Mucosa of stomach (tissue), 1 donor: Measurements from ENCODE around the gene ENHO.

Source experiments
- H3K27me3 ChIP-seq: one replicate; pipeline ENCODE4 v1.7.0; 2013; ENCODE audit warnings: mild to moderate bottlenecking, low read length; ENCODE audit not compliant: control insufficient read depth, insufficient read depth
- H3K36me3 ChIP-seq: one replicate; pipeline ENCODE4 v1.7.0; 2013; ENCODE audit warnings: low read length; ENCODE audit not compliant: control insufficient read depth, insufficient read depth
- H3K4me1 ChIP-seq: one replicate; pipeline ENCODE4 v1.7.0; 2013; ENCODE audit warnings: mild to moderate bottlenecking, low read length; ENCODE audit not compliant: control insufficient read depth, insufficient read depth
- H3K4me3 ChIP-seq: one replicate; pipeline ENCODE4 v1.7.0; 2013; ENCODE audit warnings: low read length
- H3K9ac ChIP-seq: one replicate; pipeline ENCODE4 v1.7.0; 2013; ENCODE audit warnings: mild to moderate bottlenecking, low read length, moderate library complexity
- H3K9me3 ChIP-seq: one replicate; pipeline ENCODE4 v1.7.0; 2013; ENCODE audit warnings: mild to moderate bottlenecking, low read length, moderate library complexity; ENCODE audit not compliant: control insufficient read depth
- donor health status: Pancreatic carcinoma.

ENHO gene

GRCh38 chr9:34554211-34555001 lies 31.6 kb upstream of the ENHO start:
- no peaks in the 10 kb centered on the region for H3K4me1 ChIP-seq
- no peak overlapping the region for H3K9ac ChIP-seq
- peaks cover 21% of the 10 kb centered on the region for H3K27me3 ChIP-seq
- no peak overlapping the region for H3K4me3 ChIP-seq
- no peaks in the 10 kb centered on the region for H3K36me3 ChIP-seq
- no peaks in the 10 kb centered on the region for H3K9me3 ChIP-seq

- no peaks in the 10 kb centered on the region for H3K9me3 ChIP-seq
- no peaks in the 10 kb centered on the region for H3K36me3 ChIP-seq
- H3K4me1 ChIP-seq = no peaks in the 10 kb centered on the region
- peaks cover 13% of the 10 kb centered on the region for H3K27me3 ChIP-seq
- no peak overlapping the region for H3K4me3 ChIP-seq
- H3K9ac ChIP-seq = no peak overlapping the region
Observed at GRCh38 chr9:34553511-34554021, 30.8 kb upstream of the ENHO start.

GRCh38 chr9:34552986-34553385 lies 30.2 kb upstream of the ENHO start:
- H3K9ac ChIP-seq = no peak overlapping the region
- H3K9me3 ChIP-seq = no peaks in the 10 kb centered on the region
- no peaks in the 10 kb centered on the region for H3K36me3 ChIP-seq
- H3K27me3 ChIP-seq = peaks cover 12% of the 10 kb centered on the region
- no peak overlapping the region for H3K4me3 ChIP-seq
- H3K4me1 ChIP-seq = no peaks in the 10 kb centered on the region

GRCh38 chr9:34552606-34552981 lies 29.8 kb upstream of the ENHO start:
- Histone ChIP-seq H3K4me3 (no peak overlapping the region), H3K9ac (no peak overlapping the region), H3K4me1 (no peaks in the 10 kb centered on the region), H3K27me3 (peaks cover 10% of the 10 kb centered on the region), H3K36me3 (no peaks in the 10 kb centered on the region), H3K9me3 (no peaks in the 10 kb centered on the region)

GRCh38 chr9:34551751-34552605 lies 29.2 kb upstream of the ENHO start:
- H3K27me3 ChIP-seq = peaks cover 10% of the 10 kb centered on the region
- no peaks in the 10 kb centered on the region for H3K4me1 ChIP-seq
- no peak overlapping the region for H3K9ac ChIP-seq
- no peaks in the 10 kb centered on the region for H3K9me3 ChIP-seq
- H3K36me3 ChIP-seq = no peaks in the 10 kb centered on the region
- no peak overlapping the region for H3K4me3 ChIP-seq

GRCh38 chr9:34550681-34551270 lies 28.0 kb upstream of the ENHO start:
- Histone ChIP-seq H3K4me3 (no peak overlapping the region), H3K27me3 (peaks cover 16% of the 10 kb centered on the region), H3K36me3 (no peaks in the 10 kb centered on the region), H3K9ac (no peak overlapping the region), H3K4me1 (no peaks in the 10 kb centered on the region), H3K9me3 (no peaks in the 10 kb centered on the region)

GRCh38 chr9:34550016-34550680 lies 27.4 kb upstream of the ENHO start:
- Histone ChIP-seq H3K27me3 (peaks cover 16% of the 10 kb centered on the region), H3K4me1 (no peaks in the 10 kb centered on the region), H3K4me3 (no peak overlapping the region), H3K36me3 (no peaks in the 10 kb centered on the region), H3K9ac (no peak overlapping the region), H3K9me3 (no peaks in the 10 kb centered on the region)

GRCh38 chr9:34549407-34549732 lies 26.6 kb upstream of the ENHO start:
- no peaks in the 10 kb centered on the region for H3K4me1 ChIP-seq
- H3K4me3 ChIP-seq = no peak overlapping the region
- no peak overlapping the region for H3K9ac ChIP-seq
- H3K36me3 ChIP-seq = no peaks in the 10 kb centered on the region
- H3K9me3 ChIP-seq = no peaks in the 10 kb centered on the region
- peaks cover 16% of the 10 kb centered on the region for H3K27me3 ChIP-seq

GRCh38 chr9:34547960-34548611 lies 25.3 kb upstream of the ENHO start:
- no peaks in the 10 kb centered on the region for H3K9me3 ChIP-seq
- H3K9ac ChIP-seq = no peak overlapping the region
- no peaks in the 10 kb centered on the region for H3K4me1 ChIP-seq
- no peaks in the 10 kb centered on the region for H3K36me3 ChIP-seq
- peaks cover 16% of the 10 kb centered on the region for H3K27me3 ChIP-seq
- H3K4me3 ChIP-seq = no peak overlapping the region

- Histone ChIP-seq H3K9ac (no peak overlapping the region), H3K4me3 (no peak overlapping the region), H3K36me3 (no peaks in the 10 kb centered on the region), H3K9me3 (no peaks in the 10 kb centered on the region), H3K27me3 (peaks cover 16% of the 10 kb centered on the region), H3K4me1 (no peaks in the 10 kb centered on the region)
Observed at GRCh38 chr9:34546834-34547827, 24.3 kb upstream of the ENHO start.
